ENCODE measurements around the gene TMEM128.
"Not testable (repeated sequence)": the region's sequence is repeated elsewhere in the genome, so short reads cannot be mapped to it uniquely, and the experiment has no call there.

TMEM128 gene

GRCh38 chr4:4259484-4260100 lies 11.6 kb upstream of the TMEM128 start:
- H3K4me3 ChIP-seq (replicated peaks; ENCODE audit: low read depth, low read length): no peak overlapping the region
- DNase-seq (ENCODE audit: extremely low read depth, low read depth): no peak
- TF ChIP-seq CTCF (IDR thresholded peaks at IDR 0.05; ENCODE audit: low read depth, low read length, missing control alignments): no peak

DNA sequence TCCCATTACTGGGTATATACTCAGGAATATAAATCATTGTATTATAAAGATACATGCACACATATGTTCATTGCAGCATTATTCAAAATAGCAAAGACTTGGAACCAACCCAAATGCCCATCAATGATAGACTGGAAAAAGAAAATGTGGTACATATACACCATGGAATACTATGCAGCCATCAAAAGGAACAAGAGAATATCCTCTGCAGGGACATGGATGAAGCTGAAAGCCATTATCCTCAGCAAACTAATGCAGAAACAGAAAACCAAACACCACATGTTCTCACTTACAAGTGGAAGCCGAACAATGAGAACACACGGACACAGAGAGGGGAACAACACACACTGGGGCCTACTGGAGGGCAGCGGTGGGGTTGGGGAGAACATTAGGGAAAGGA lies 9.7 kb upstream of the TMEM128 start:
- not testable (repeated sequence) for H3K4me3 ChIP-seq (replicated peaks; ENCODE audit: low read depth, low read length); DNase-seq (ENCODE audit: extremely low read depth, low read depth)

- no peak overlapping the region for H3K4me3 ChIP-seq (replicated peaks; ENCODE audit: low read depth, low read length)
- DNase-seq (ENCODE audit: extremely low read depth, low read depth): no peak
- no peak for TF ChIP-seq CTCF (IDR thresholded peaks at IDR 0.05; ENCODE audit: low read depth, low read length, missing control alignments)
These were observed 8.8 kb upstream of the TMEM128 start for GRCh38 chr4:4256799-4257198.

DNA sequence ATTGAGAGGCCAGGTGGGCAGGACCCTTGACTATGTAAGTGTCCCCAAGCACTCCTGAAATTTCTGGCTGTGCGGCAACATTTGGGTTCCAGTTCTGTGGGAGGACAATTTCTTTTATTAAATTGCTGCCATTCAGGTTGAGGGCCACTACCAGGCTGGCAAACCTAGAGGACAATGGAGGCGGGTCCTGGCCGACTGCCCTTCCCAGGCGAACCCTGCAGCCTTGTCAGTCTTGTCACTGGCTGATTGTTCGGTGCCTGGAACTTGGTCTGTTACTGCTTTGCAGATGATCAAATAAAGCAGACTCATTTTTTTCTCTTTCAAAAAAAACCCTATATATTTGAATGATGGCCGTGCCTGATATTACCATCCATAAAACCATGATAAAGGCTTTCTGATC lies 6.6 kb upstream of the TMEM128 start:
- no peak for DNase-seq (ENCODE audit: extremely low read depth, low read depth)
- no peak overlapping the region for H3K4me3 ChIP-seq (replicated peaks; ENCODE audit: low read depth, low read length)
- TF ChIP-seq CTCF (IDR thresholded peaks at IDR 0.05; ENCODE audit: low read depth, low read length, missing control alignments): no peak

DNA sequence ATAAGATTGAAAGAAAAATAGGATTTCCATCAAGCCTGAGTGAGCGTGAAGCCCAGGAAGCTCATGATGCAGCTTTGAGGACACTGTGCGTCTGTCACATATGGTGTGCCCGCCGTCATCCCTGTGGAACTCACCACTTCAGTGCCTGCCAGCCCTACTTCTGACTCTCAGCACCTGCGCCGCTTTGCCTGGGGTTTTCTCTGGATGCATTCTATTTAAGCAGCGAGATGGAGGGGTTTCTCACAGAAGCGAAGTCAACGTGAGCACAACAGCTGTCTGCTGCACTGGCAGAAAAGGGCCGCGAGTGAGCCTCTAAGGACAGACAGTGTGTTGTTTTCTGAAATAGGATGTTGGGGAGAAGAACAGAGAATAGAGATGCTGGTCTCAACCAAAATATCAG lies 6.2 kb upstream of the TMEM128 start:
- H3K4me3 ChIP-seq (replicated peaks; ENCODE audit: low read depth, low read length): no peak overlapping the region
- TF ChIP-seq CTCF (IDR thresholded peaks at IDR 0.05; ENCODE audit: low read depth, low read length, missing control alignments): no peak
- DNase-seq (ENCODE audit: extremely low read depth, low read depth): no peak

DNA sequence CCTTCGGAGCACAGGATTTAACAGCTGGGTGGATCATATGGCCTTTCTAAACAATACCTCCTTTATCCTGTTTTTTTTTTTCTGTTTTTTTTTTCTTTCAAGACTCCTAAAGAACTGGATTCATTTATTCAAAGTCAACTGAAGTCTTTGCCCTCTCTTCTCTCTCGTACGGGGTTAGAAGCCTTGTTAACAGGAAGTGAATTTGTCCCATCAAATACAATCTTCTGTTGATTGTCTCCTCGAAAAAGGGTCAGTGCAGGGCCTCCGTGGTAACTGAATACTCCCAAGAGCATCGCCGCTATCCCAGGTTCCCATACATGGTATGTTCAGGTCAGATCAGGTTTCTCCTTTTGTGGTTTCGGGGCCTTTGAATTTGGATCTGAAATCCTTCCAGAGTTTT lies 1.8 kb upstream of the TMEM128 start:
- no peak for DNase-seq (ENCODE audit: extremely low read depth, low read depth)
- H3K4me3 ChIP-seq (replicated peaks; ENCODE audit: low read depth, low read length): no peak overlapping the region
- TF ChIP-seq CTCF (IDR thresholded peaks at IDR 0.05; ENCODE audit: low read depth, low read length, missing control alignments): no peak

GRCh38 chr4:4249342-4249741 lies 1.3 kb upstream of the TMEM128 start:
- not testable (repeated sequence) for H3K4me3 ChIP-seq (replicated peaks; ENCODE audit: low read depth, low read length)

DNA sequence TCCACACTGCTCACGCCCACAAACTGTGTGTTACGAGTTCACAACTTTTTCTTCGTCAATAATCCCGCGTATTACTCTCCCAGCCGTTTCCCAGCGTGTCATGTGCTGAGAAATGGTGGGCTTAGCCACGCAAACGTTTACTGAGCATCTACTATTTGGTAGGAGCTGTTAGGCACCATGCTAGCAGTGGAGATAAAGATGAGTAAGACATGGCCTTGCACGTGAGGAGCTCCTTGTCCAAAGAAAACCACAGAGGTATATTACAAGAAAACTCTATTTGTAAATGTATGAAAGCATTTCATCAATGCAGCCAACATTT lies 821 bp upstream of the TMEM128 start:
- no peak for TF ChIP-seq CTCF (IDR thresholded peaks at IDR 0.05; ENCODE audit: low read depth, low read length, missing control alignments)
- no peak for DNase-seq (ENCODE audit: extremely low read depth, low read depth)
- peak overlapping the region; percentile 97 for H3K4me3 ChIP-seq (replicated peaks; ENCODE audit: low read depth, low read length)

More at GRCh38 chr4:4249342-4249741, 1.3 kb upstream of the TMEM128 start:
- DNase-seq (ENCODE audit: extremely low read depth, low read depth): not testable (repeated sequence)
